Brain pericyte (primary cell): ENCODE measurements around the gene CD46.
"Not testable (repeated sequence)": the region's sequence is repeated elsewhere in the genome, so short reads cannot be mapped to it uniquely, and the experiment has no call there.

Experiments used
- DNase-seq: peaks from one replicate; pipeline ENCODE4 v3.0.0-alpha.2; 2012; ENCODE audit warnings: low read depth, low spot score

Gene CD46

GRCh38 chr1:207750631-207751305 lies 1.1 kb upstream of the CD46 start:
- no peak for DNase-seq

GRCh38 chr1:207751463-207751789 lies 428 bp upstream of the CD46 start:
- DNase-seq = not testable (repeated sequence)

GRCh38 chr1:207752456-207752998 lies 673 bp downstream of the CD46 start:
- no peak for DNase-seq

GRCh38 chr1:207753611-207754010 lies 1.8 kb downstream of the CD46 start:
- no peak for DNase-seq

GRCh38 chr1:207754011-207754410 lies 2.2 kb downstream of the CD46 start:
- DNase-seq = no peak

- DNase-seq = no peak
Measured at GRCh38 chr1:207754974-207755700, 3.3 kb downstream of the CD46 start.

GRCh38 chr1:207755846-207756693 lies 4.2 kb downstream of the CD46 start:
- no peak for DNase-seq

GRCh38 chr1:207762622-207763021 lies 10.8 kb downstream of the CD46 start:
- DNase-seq = no peak

GRCh38 chr1:207763091-207763490 lies 11.2 kb downstream of the CD46 start:
- DNase-seq = no peak

- DNase-seq = no peak
Measured at GRCh38 chr1:207763972-207764371, 12.1 kb downstream of the CD46 start.

- no peak for DNase-seq
Measured at GRCh38 chr1:207766569-207766968, 14.7 kb downstream of the CD46 start.

GRCh38 chr1:207770514-207770913 lies 18.7 kb downstream of the CD46 start:
- not testable (repeated sequence) for DNase-seq

GRCh38 chr1:207776045-207776444 lies 24.2 kb downstream of the CD46 start:
- not testable (repeated sequence) for DNase-seq

GRCh38 chr1:207777412-207777811 lies 25.6 kb downstream of the CD46 start:
- not testable (repeated sequence) for DNase-seq

GRCh38 chr1:207779008-207779407 lies 27.2 kb downstream of the CD46 start:
- no peak for DNase-seq

GRCh38 chr1:207781312-207781711 lies 29.5 kb downstream of the CD46 start:
- no peak for DNase-seq

- DNase-seq = no peak
Measured at GRCh38 chr1:207787776-207788175, 35.9 kb downstream of the CD46 start.

- no peak for DNase-seq
Measured at GRCh38 chr1:207789386-207789785, 37.5 kb downstream of the CD46 start.

- DNase-seq = no peak
Measured at GRCh38 chr1:207789792-207790787, 38.2 kb downstream of the CD46 start.

- DNase-seq = no peak
Measured at GRCh38 chr1:207791290-207791689, 39.4 kb downstream of the CD46 start.

- no peak for DNase-seq
Measured at GRCh38 chr1:207793327-207793726, 41.5 kb downstream of the CD46 start.
